Activated T-cell treated with anti-CD3 and anti-CD28 coated beads for 1 hour (primary cell): ENCODE results near the gene HSF2BP.
"Not testable (repeated sequence)": the region's sequence is repeated elsewhere in the genome, so short reads cannot be mapped to it uniquely, and the experiment has no call there.

Experiments
- DNase-seq: peaks from one replicate; pipeline ENCODE4 v3.0.0-alpha.2; 2020; ENCODE audit warnings: low read depth

HSF2BP gene

DNA sequence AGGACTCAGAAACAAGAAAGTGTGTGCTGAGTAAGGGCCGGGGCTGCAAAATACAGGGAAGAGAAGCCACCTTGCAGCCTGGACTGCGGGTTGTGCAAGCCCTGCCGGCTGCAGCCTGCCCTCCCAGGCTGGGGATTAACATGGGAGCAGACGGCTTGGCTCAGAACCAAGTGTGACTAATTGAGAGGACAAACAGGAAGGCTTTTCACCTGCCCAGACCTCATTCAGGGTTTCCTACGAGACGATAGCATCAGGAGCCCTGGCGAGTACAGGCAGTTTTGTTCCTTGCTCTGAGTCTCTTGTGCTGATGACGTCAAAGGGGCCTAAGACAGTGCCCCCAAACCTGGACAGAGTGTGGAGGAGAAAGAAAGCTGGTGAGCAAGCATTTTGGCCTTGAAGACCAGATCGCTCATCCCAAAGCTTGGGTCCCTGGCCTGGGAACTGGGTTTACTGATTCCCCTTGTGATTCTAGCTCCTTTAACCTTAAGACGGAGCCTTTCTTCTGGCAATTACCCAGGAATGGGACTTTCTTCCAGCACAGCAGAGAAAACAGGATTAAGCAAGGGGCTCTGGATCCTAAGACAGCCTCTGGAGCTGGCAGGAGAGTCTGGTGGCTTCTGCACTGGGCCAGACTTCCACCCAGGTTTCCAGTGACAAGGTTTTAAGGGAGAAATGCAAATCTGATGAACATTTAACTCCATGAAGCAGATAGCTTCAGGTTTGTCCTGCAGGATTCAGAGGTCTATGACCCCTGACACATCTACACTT, 142.2 kb downstream of the HSF2BP start:
- not testable (repeated sequence) for DNase-seq

DNA sequence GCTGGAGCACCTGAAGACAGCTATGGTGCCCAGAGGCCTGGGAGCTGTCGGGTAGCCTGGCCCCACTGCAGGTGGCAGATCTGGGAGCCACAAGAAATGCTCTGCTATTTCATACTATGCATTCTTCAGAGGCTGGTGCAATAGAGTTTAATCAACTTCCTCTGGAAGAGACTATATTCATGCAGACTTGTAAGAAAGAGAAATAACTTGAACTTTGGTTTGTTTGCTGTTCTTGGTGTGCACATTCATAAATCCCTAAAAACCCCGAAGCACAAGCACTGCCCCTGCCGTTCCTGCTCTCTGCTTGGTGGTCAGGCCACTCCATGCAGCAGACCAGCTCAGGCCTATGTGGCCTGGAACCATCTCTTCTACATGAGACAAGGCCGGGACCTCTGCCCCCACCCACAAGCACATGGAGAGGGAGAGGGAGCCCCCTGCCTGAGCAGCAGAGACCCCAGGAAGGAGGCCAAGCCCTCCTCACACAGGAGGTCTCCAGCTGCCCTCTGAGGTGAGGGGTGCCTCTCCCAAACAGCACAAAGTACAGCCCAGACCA, 142.9 kb downstream of the HSF2BP start:
- DNase-seq = not testable (repeated sequence)

DNA sequence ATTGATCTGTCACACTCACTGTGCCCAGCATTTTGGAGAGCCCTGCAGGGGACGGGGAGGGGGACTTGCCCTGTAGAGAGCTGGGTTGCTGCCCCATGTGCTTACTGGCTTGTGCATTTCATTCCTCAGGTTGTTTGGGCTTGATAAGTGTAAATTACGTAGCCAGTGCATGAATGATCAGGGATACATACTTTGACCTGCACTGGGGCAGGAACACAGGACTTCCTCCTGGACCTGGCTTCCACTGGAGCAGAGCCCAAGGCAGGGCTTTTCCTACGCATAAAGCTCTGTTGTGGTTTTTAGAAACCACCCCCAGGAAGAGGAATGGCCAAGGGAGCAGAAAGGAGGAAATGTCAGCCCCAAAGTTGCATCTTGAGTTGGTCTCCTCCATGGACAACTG, 144.5 kb downstream of the HSF2BP start:
- not testable (repeated sequence) for DNase-seq

DNA sequence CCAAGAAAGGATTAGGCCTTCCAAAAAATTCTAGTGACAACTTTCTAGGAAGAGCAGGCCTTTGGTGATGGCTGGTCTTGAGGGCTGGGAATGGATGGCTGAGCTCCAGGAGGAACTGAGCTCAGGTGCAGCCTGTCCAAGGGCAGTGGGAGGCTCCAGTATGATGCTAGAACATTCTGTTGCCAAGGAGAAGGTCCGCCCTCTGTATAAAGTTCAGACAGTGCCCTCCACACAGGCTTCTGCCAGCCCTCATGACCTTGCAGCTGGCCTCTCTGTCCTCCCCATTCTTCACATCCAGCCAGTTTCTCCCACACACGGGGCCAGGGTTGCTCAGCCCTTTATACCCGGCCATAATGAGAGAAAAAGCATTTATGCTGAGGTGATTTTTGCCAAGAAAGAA, 146.3 kb downstream of the HSF2BP start:
- DNase-seq = not testable (repeated sequence)

DNA sequence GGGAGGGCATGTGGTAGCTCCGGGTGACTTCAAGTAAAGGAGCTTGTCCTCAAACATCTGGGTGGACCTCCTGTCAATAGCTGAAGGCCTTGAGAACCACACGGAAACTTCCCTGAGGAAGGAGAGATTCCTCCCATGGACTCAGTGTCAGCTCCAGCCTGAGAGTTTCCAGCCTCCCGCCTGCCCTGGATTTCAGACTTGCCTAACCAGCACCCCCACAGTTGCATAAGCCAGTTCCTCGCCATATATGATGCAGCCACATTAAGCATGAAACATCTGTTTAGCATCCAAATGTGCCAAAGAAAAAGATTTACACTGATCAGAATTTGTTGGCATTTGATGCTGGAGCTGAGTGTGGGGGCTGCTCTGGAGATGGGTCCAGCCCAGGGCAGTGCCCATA, 148.1 kb downstream of the HSF2BP start:
- not testable (repeated sequence) for DNase-seq

DNA sequence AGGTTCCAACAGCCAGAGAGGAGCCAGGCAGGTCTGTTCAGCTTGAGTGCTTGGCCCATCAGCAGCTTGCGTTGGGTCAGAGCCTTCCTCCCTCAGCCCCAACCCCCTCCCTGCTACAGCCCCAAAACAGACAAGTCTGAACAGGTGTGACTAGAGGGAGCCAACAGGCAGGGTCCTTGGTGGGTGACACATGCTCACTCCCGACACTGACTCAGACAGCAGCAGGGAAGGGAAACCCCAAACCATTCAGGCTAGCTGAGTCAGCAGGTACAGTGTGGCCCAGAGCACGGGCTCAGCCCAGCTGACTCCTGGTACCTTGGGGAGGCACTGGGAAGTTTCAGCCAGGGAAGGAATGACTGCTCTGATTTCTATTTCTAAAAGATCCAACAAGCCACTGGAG, 148.6 kb downstream of the HSF2BP start:
- DNase-seq = not testable (repeated sequence)

DNA sequence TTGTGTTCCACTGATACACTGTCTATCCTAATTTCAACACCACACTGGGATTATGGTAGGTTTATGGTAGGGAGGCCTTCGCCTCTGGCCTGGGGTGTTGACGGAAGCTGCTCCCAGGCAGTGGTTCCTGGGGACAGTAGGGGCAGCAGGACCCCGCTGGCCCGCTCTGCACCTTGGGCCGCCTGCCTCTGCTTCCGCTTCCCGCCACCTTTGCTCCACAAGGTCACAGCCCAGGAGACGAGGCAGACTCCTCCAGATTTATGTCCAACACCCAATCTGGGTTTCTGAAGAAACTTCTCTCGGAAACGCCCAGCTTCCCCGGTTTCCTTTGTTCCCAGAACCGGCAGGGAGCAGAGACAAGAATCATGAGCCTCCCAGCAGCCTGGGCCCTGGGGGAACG, 155.4 kb downstream of the HSF2BP start:
- not testable (repeated sequence) for DNase-seq

DNA sequence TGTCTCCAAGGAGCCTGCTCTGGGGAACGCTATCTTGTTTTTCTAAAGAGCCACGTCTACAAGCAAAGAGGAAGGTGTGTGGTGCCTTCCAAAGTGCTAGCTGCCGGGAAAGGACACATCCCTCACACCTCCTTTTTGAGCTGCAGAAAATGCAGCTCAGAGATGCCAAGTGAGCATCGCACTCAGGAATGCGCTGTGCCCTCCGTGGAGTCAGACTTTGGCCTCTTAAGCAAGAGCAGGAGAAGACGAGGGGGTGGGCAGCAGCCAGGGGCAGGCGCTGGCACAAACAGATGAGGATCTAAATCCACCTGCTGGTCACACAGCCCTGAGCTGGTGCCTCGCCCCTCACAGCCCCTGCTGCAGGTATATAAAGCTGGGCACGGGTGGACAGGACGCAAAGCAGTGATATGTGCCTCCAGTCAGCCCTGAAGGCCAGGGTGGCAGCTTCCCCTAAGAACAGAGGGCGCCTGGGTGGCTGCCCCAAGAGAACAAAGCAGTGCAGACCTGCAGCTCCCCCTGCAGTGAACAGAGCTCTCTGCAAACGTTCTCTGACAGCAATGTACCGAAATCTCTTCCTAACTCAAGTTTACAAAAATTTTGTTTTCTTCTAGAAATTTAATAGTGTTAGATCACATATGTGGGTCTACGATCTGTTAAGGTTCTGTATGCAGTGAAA, 156.1 kb downstream of the HSF2BP start:
- DNase-seq = not testable (repeated sequence)

DNA sequence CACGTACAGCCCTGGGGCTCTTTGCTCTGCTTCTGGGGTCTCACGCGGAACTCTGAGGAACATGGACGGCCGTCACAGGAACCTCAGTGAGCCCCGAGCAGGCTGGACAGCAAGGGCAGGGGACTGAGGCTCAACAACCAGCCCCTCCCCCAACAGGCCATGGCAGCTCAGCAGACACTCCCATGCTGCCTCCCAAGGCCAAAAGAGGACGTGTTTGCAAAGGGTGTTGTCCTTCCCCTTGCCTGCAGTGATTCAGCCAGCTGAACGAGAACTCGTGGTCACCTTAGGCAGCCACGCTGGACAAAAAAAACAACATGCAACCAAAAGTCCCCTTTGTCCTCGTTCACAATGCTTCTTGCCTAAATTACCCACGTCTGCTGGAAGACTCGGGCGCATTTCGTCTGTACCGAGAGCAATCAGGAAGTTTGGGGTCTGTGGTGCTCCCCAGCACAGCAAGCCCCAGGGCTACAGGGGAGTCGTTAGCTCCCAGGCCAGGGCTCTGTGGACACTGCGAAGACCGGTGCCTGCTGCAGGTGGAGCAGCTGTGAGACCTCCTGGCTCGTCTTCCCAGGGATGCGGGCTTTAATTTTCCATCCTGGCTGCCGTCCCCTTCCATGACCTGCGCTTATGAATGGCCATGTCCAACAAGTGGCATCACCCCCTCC, 156.7 kb downstream of the HSF2BP start:
- not testable (repeated sequence) for DNase-seq

DNA sequence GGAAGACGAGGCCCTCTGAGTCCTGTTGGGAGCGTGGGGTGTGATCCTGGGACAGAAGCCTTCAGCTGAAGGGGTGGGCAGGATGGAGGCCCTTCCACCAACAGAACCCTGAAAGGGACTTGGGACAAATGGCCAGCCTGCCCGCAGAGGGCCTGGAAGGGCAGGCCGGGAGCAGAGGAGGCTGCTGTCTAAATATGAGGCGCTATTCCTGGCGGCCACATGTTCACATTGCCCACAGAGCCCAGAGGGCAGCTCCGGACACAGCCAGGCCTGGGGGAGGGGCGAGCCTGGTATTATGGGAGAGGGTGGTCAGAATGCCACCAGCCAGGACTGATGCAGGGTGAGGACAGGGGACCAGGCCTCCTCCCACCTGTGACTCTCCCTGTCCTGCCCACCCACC, 160.4 kb downstream of the HSF2BP start:
- DNase-seq = not testable (repeated sequence)

DNA sequence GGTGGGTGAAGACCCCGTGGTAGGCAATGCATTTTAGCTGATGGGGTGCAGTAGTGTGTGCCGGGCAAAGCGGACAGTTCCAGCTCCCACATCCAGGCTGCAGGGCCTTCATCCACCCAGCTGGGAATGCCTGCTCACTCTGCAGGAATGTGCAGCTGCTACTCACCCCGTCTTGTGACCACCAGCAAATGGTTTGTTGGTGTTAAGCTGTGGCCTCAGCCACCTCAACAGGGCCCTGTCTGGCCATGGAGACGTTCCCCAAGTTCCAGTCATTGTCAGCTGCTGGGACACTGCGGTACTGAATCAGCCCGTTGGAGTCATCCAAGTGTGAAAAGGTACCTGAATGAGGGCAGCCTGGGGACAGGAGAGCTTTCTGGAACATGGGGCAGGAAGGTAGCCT, 161.2 kb downstream of the HSF2BP start:
- DNase-seq = not testable (repeated sequence)

DNA sequence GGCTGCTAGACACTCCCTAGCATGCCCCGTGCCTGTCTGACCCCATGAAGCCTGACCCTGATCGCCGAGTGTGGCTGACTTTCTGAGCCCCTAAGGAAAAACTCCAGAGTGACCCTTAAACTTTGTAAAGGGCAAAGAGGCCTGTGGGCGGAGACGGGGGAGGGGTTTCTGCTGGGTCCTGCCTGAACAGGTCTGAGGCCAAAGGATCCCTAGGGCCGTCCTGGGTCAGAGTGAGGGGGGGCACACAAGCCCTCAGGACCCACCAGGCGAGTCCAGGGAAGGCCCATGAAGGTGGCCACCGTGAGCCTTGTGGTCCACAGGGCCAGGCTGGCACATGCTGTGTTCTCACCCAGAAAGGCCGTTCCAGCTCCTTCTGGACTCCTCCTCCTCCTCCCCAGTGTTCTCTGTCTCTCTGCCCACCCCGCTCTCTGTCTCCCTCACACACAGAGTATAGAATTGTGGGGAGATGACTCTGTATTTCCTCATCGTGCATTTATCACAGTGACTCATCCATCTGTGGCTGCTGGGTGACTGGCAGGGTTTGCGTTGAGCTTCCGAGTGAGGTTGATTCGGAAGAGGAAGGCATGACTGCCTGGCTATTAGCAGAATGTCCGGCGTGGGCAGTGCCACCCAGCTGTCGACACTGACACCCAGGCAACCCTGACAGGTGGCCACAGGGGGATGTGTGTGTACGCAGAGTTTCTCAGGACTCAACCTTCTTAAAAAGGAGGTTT, 164.8 kb downstream of the HSF2BP start:
- not testable (repeated sequence) for DNase-seq

DNA sequence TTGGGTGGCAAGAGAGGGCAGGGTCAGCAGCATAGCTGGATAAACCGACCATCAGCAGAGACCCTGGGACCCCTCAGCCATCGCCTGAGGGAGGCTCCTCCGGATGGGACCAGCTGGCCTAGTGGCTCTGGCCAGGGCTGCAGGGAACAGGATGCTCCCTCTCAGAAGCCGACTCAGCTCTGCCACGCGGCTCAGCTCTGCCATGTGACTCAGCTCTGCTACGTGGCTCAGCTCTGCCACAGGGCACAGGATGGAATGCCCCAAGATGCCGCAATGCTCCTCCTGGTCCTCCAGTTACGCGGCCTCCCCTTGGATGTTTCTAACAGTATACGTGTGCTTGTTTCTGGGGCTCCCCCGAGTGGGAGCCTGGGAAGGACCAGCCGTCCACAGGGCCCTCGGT, 165.8 kb downstream of the HSF2BP start:
- DNase-seq = not testable (repeated sequence)

DNA sequence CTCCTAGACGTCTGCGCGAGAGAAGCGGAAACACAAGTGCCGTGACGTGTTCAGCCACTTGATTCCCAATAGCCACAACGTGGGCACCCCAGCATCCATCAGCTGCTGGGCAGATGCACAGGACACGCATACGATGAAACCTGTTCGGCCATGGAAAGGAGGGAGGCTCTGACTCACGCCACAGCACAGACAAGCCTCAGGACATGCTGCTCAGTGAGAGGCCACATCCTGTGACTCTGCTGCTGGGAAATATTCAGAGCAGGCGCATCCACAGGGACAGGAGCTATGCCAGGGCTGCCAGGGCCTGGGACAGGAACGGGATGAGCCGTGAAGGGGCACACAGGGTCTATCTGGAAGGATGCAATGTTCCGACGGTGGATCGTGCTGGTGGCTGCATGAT, 171.1 kb downstream of the HSF2BP start:
- DNase-seq = not testable (repeated sequence)

DNA sequence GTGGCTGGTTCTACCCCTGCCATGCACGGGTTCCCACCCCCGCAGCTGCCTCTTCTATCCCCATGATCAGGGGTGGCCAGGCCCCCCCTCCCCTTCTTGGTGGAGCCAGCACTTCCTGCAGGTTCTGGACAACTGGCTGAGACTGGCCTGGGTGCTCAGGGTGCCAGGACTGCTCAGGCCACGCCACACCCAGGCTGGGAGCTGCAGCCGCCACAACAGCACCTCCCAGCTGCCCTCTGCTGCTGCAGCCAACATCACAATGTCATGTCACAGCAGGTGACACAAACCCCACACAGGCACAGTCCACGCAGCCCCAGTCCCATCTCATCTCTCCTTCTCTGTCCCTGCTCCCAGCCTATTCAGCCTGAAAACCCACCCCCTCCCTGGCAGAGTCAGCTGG, 173.2 kb downstream of the HSF2BP start:
- DNase-seq = not testable (repeated sequence)

DNA sequence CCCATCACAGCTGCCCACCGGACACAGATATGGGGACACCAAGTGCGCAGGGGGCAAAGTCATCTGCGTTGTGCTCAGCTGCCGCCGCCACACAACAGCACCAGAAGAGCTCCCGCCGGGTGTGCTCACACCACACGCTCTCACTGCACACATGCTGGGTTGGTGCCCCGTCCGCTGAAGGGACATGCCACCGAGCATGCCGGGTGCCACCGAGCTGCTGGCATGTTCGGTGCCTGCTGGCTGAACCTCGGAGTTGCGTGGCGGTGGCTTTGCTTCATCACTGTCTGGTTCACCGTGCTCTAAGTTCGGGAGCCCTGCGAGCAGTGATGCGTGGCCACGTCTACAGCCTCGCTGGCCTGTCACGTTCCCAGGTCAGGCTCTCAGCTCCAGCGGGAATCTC, 174.3 kb downstream of the HSF2BP start:
- not testable (repeated sequence) for DNase-seq

DNA sequence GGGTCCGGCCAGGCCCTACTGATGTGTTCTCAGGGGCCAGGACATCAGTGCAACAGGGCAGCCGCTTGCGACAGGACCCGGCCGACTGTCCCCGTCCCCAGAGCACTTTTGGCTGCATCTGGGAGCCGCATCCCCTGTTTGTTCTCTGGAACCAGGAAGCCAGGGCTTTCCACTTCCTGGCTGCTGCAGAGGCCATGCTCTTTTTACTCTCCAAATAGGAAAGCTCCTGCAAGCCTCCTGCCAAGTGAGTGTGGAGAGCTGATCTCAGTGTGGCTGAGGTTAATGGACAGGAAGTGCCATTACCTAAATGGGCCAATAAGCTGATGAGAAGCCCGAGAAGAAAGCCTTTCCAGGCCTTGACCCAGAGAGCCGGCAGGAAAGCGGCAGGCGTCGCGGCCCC, 180.1 kb downstream of the HSF2BP start:
- DNase-seq = not testable (repeated sequence)
